Panc1 (cell line): ENCODE data around the gene PNPT1. TPM values are rescaled to one million over a fixed set of nuclear protein-coding genes. Genes with fewer than 3 reads are reported as not detected.

ENCODE experiments used
- ATAC-seq: fragments of 200-7000 bp; cut with Tn5 transposase; 2 replicates; pipeline ENCODE4 v1.9.1; 2020; ENCODE audit warnings: mild to moderate bottlenecking, moderate library complexity
- BruUV-seq: library from RNA; stranded (reverse); fragments of 400-500 nt; replicated peaks from 2 replicates; lab custom pipeline; 2021; lab: Mats Ljungman, UMichigan
- CTCF ChIA-PET: fragments of 300-600 bp; sonication (Branson Sonifier 250); formaldehyde crosslinking; loops from one replicate; lab custom pipeline; 2022; ENCODE audit warnings: antibody characterized with exemption; lab: Charles Lee
- POLR2A ChIA-PET: fragments of 300-600 bp; sonication (Branson Sonifier 250); formaldehyde crosslinking; loops from one replicate; lab custom pipeline; 2022; ENCODE audit warnings: antibody characterized with exemption; lab: Charles Lee
- DNase-seq: peaks from one replicate; pipeline ENCODE4 v3.0.0-alpha.2; 2010; ENCODE audit warnings: low read depth, low spot score
- H3K27ac ChIP-seq: 2 replicates; pipeline ENCODE4 v1.5.1; 2011; ENCODE audit warnings: mild to moderate bottlenecking, low read length, inconsistent platforms
- H3K27me3 ChIP-seq: fragments of 200-500 bp; sonication (Bioruptor generic); 2 replicates; pipeline ENCODE4 v1.6.0; 2014; ENCODE audit warnings: low read length, inconsistent platforms; ENCODE audit not compliant: control insufficient read depth, insufficient read depth
- H3K36me3 ChIP-seq: fragments of 200-500 bp; sonication (Bioruptor generic); 2 replicates; pipeline ENCODE4 v1.5.1; 2014; ENCODE audit warnings: inconsistent platforms, mild to moderate bottlenecking, low read length, moderate library complexity; ENCODE audit not compliant: control insufficient read depth, insufficient read depth
- H3K4me1 ChIP-seq: 2 replicates; pipeline ENCODE4 v1.5.1; 2011; ENCODE audit warnings: inconsistent platforms, mild to moderate bottlenecking, low read length, moderate library complexity; ENCODE audit not compliant: control insufficient read depth, insufficient read depth
- H3K4me3 ChIP-seq, 2 experiments: 2 replicates each; pipeline ENCODE4 v1.5.1; 2011 to 2012; ENCODE audit warnings: low read depth in 2 of 2, low read length in 2 of 2, mild to moderate bottlenecking in 2 of 2, inconsistent platforms in 1 of 2, moderate library complexity in 1 of 2
- H3K9me3 ChIP-seq: fragments of 200-500 bp; sonication (Bioruptor generic); 2 replicates; pipeline ENCODE4 v1.5.1; 2014; ENCODE audit warnings: low read depth, mild to moderate bottlenecking, inconsistent platforms, low read length, moderate library complexity; ENCODE audit not compliant: control insufficient read depth, insufficient read depth
- POLR2AphosphoS5 ChIP-seq: IDR thresholded peaks from 2 replicates; pipeline ENCODE4 v1.6.1; 2012; ENCODE audit warnings: mild to moderate bottlenecking, low read depth, low read length, moderate library complexity
- REST ChIP-seq, 2 experiments: IDR thresholded peaks; 2 replicates each; pipeline ENCODE4 v1.6.1; 2011 to 2012; ENCODE audit warnings: low read depth in 2 of 2, control low read depth in 1 of 2, low read length in 1 of 2, mild to moderate bottlenecking in 1 of 2, moderate library complexity in 1 of 2; ENCODE audit not compliant: insufficient read depth in 1 of 2
- SIN3A ChIP-seq: IDR thresholded peaks from 2 replicates; pipeline ENCODE4 v1.6.1; 2012; ENCODE audit warnings: low read depth, mild to moderate bottlenecking, low read length, moderate library complexity, borderline replicate concordance; ENCODE audit not compliant: insufficient read depth
- TCF7L2 ChIP-seq: IDR thresholded peaks from 2 replicates; pipeline ENCODE4 v1.6.1; 2011; ENCODE audit warnings: mild to moderate bottlenecking, low read depth, low read length, inconsistent platforms
- in situ Hi-C: cut with HindIII; loops from 2 replicates; pipeline ENCODE4 v1.10.0; 2016; ENCODE audit warnings: low sequenced_read_pairs, low pct_unique_long_range_greater_than_20kb
- intact Hi-C: fragments of 100-400 bp; cut with micrococcal nuclease; formaldehyde crosslinking; loops from one replicate; pipeline ENCODE4 v1.10.0; 2022; ENCODE audit not compliant: unreplicated experiment
- total RNA-seq: library from RNA; stranded (reverse); gene quantifications from one replicate; pipeline ENCODE4 v1.2.1, GENCODE V29; 2021; ENCODE audit not compliant: unreplicated experiment
- TF ChIP-seq, protein P1 (sequence below): fragments of 450-650 bp; IDR thresholded peaks from 2 replicates; pipeline ENCODE4 v1.5.1; 2017; ENCODE audit warnings: mild to moderate bottlenecking

The PNPT1 gene
- total RNA-seq, 1 experiment from 2014 or later = 50.1 TPM

GRCh38 chr2:55732854-55733253, 39.2 kb upstream of the PNPT1 start:
- H3K4me3 ChIP-seq = no peak overlapping the region
- POLR2A ChIA-PET = no interaction called here
- H3K36me3 ChIP-seq = no peaks in the 10 kb centered on the region
- in situ Hi-C loops = no loop called here
- DNase-seq (no peak), ATAC-seq (no peak)
- no TSS peak for BruUV-seq
- no peaks in the 10 kb centered on the region for H3K4me1 ChIP-seq
- CTCF ChIA-PET = interaction anchor here (0.6 kb wide), 1 partner anchor 274 kb away, joined by 3 read pairs; no protein-coding TSS in a partner anchor
- peaks cover 3% of the 10 kb centered on the region for H3K27me3 ChIP-seq
- TF ChIP-seq, protein P1, sequence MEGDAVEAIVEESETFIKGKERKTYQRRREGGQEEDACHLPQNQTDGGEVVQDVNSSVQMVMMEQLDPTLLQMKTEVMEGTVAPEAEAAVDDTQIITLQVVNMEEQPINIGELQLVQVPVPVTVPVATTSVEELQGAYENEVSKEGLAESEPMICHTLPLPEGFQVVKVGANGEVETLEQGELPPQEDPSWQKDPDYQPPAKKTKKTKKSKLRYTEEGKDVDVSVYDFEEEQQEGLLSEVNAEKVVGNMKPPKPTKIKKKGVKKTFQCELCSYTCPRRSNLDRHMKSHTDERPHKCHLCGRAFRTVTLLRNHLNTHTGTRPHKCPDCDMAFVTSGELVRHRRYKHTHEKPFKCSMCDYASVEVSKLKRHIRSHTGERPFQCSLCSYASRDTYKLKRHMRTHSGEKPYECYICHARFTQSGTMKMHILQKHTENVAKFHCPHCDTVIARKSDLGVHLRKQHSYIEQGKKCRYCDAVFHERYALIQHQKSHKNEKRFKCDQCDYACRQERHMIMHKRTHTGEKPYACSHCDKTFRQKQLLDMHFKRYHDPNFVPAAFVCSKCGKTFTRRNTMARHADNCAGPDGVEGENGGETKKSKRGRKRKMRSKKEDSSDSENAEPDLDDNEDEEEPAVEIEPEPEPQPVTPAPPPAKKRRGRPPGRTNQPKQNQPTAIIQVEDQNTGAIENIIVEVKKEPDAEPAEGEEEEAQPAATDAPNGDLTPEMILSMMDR = no peak
- no peak for TF ChIP-seq TCF7L2
- no peak for TF ChIP-seq REST (IDR thresholded peaks at IDR 0.05; ENCODE audit: insufficient read depth in 1 of 2, low read depth in 2 of 2, low read length in 1 of 2)
- no peak for TF ChIP-seq POLR2AphosphoS5
- no peaks in the 10 kb centered on the region for H3K9me3 ChIP-seq
- H3K27ac ChIP-seq = no peak overlapping the region
- intact Hi-C loops = no loop called here

GRCh38 chr2:55729136-55729685, 35.6 kb upstream of the PNPT1 start:
- CTCF ChIA-PET = no interaction called here
- no TSS peak for BruUV-seq
- Histone ChIP-seq H3K9me3 (no peaks in the 10 kb centered on the region), H3K27me3 (no peaks in the 10 kb centered on the region; the same call in 1 of the 2 replicates), H3K27ac (no peak overlapping the region), H3K36me3 (no peaks in the 10 kb centered on the region), H3K4me1 (no peaks in the 10 kb centered on the region), H3K4me3 (no peak overlapping the region)
- in situ Hi-C loops = no loop called here
- POLR2A ChIA-PET = no interaction called here
- ATAC-seq (no peak), DNase-seq (no peak)
- TF ChIP-seq TCF7L2 (no peak), POLR2AphosphoS5 (no peak), SIN3A (no peak), REST (IDR thresholded peaks at IDR 0.05; ENCODE audit: insufficient read depth in 1 of 2, low read depth in 2 of 2, low read length in 1 of 2) (no peak)
- TF ChIP-seq, protein P1 = no peak
- intact Hi-C loops = loop anchor here (10.0 kb wide), 1 partner anchor 1786 kb away; no protein-coding TSS in a partner anchor
